ENCODE results near the gene DCDC2B. TPM values are rescaled to one million over a fixed set of nuclear protein-coding genes. Genes with fewer than 3 reads are reported as not detected.

Gene DCDC2B
- total RNA-seq, 1 experiment from 2014 or later, result not detected

DNA sequence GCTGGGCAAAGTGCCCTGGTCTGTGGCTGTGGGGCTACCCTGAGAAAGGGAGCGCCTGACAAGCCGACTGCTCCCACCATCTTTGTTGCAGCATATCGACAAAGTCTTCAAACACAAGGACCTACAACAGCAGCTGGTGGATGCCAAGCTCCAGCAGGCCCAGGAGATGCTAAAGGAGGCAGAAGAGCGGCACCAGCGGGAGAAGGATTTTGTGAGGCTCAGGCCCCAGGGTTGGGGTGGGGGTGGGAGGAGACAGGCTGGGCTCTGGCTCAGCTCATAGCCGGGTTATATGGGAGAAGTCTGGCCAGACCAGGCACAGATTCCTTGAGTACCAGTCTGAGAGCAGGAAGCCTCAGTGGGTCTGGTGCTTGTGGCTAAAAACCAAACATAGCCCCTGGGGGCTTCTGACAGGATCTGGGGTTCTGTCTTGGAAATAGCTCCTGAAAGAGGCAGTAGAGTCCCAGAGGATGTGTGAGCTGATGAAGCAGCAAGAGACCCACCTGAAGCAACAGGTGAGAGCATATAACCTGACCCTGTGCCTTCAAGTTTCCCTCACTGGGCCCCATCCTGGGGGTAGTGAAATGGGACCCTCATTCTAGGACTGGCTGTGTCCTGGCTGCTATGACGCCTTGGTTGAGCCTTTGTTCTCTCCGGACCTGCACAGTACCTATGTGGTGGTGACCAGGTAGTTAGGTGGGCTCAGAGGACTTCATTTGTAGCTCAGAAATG lies 16.5 kb upstream of the DCDC2B start:
- no peak overlapping the region for H3K4me3 Mint-ChIP-seq
- no peak overlapping the region for H3K14ac ChIP-seq (ENCODE audit: insufficient read depth, low read length)
- peaks cover 3% of the 10 kb centered on the region for H3K79me1 ChIP-seq (ENCODE audit: insufficient read depth, low read depth, low read length, poor library complexity, severe bottlenecking)
- peaks cover 69 to 98% (median 96%) of the 10 kb centered on the region in 3 experiments; a peak in 6 of 7 replicates for H3K36me3 Mint-ChIP-seq (ENCODE audit: insufficient read depth in 1 of 3, low read depth in 3 of 3)
- no peak overlapping the region for H3T11ph ChIP-seq (ENCODE audit: low read length)
- no CpG with 5 or more reads among the region's 8 CpGs for WGBS (ENCODE audit: extremely low coverage, insufficient read length, low lambda C conversion rate)
- H4K8ac ChIP-seq (replicated peaks; ENCODE audit: insufficient read length, low read depth, low read length), result no peak overlapping the region
- no peaks in the 10 kb centered on the region for H3K23me2 ChIP-seq (ENCODE audit: insufficient read length, low read depth, low read length, poor library complexity, severe bottlenecking)
- H3K18ac ChIP-seq (ENCODE audit: insufficient read length, low read depth, low read length), result no peak overlapping the region
- H2AK5ac ChIP-seq (ENCODE audit: insufficient read length, low read length), result no peak overlapping the region
- no peak overlapping the region for H2BK15ac ChIP-seq (ENCODE audit: low read depth, low read length)
- no peaks in the 10 kb centered on the region for H4K20me1 ChIP-seq (ENCODE audit: control insufficient read depth, insufficient read depth, insufficient read length)
- no peak overlapping the region for H2BK20ac ChIP-seq (ENCODE audit: low read depth, low read length, poor library complexity, severe bottlenecking)
- no peak overlapping the region for H3K4me2 ChIP-seq (ENCODE audit: insufficient read depth, insufficient read length, low read length)
- no peak overlapping the region for H3K4ac ChIP-seq (ENCODE audit: low read depth, low read length)
- H3K79me2 ChIP-seq (ENCODE audit: insufficient read depth, low read length), result no peaks in the 10 kb centered on the region
- H2BK120ac ChIP-seq (ENCODE audit: low read depth, low read length, poor library complexity, severe bottlenecking), result no peak overlapping the region
- H2AFZ ChIP-seq (ENCODE audit: low read length), result no peak overlapping the region
- no peaks in the 10 kb centered on the region for H3K27me3 Mint-ChIP-seq (ENCODE audit: low read depth)
- H4K91ac ChIP-seq (ENCODE audit: insufficient read length, low read depth, low read length), result no peak overlapping the region
- no peak for TF ChIP-seq CTCF (conservative IDR thresholded peaks at IDR 0.05)
- no peak overlapping the region for H2BK12ac ChIP-seq (ENCODE audit: insufficient read length, low read depth, low read length)
- no peak overlapping the region for H3K56ac ChIP-seq (ENCODE audit: insufficient read length, low read depth, low read length)
- H3K9me3 Mint-ChIP-seq, result no peaks in the 10 kb centered on the region
- H3K4me1 Mint-ChIP-seq, result 0 out of 4 replicates have a peak, but pooled peaks cover 0 to under 1% of the 10 kb centered on the region in 2 experiments
- no peak overlapping the region for H2BK5ac ChIP-seq (ENCODE audit: insufficient read length, low read length)
- no peaks in the 10 kb centered on the region for H3K4me1 ChIP-seq (ENCODE audit: insufficient read depth, low read length)
- no peak overlapping the region for H3K23ac ChIP-seq (ENCODE audit: insufficient read length, low read depth, low read length)
- H3K9ac ChIP-seq (ENCODE audit: extremely low read depth, insufficient read length, low read length), result no peak overlapping the region
- H3K27ac Mint-ChIP-seq, result no peak overlapping the region
- H3K9me3 ChIP-seq (ENCODE audit: control insufficient read depth, low read depth, low read length), result no peaks in the 10 kb centered on the region
- H4K5ac ChIP-seq (ENCODE audit: insufficient read length, low read depth, low read length), result no peak overlapping the region
- DNase-seq, result no peak
- no peaks in the 10 kb centered on the region for H3K27me3 ChIP-seq (ENCODE audit: insufficient read depth, low read length)
- no peak overlapping the region for H3K27ac ChIP-seq (ENCODE audit: insufficient read length, low read depth, low read length)
